Prostate gland (tissue), 2 donors: ENCODE results near the gene HSD17B1. TPM values are rescaled to one million over a fixed set of nuclear protein-coding genes. Genes with fewer than 3 reads are reported as not detected.

Experiments used
- DNase-seq: peaks from one replicate; pipeline ENCODE4 v3.0.0-alpha.2; 2019; ENCODE audit warnings: low spot score
- H3K27ac ChIP-seq, 2 donors: fragments of 200-600 bp; sonication (generic); 2 replicates each; pipeline ENCODE4 v1.5.1; 2017 to 2019
- H3K27me3 ChIP-seq: fragments of 200-600 bp; sonication (generic); replicated peaks from 2 replicates; pipeline ENCODE4 v1.5.1; 2019; ENCODE audit not compliant: insufficient read depth
- H3K36me3 ChIP-seq, 2 donors: fragments of 200-600 bp; sonication (generic); 1 replicate in 1 of 2; 2 replicates in 1 of 2; pipeline versions ENCODE4 v1.5.1 to v1.8.1; 2017 to 2019
- H3K4me1 ChIP-seq: fragments of 200-600 bp; sonication (generic); replicated peaks from 2 replicates; pipeline ENCODE4 v1.5.1; 2019
- H3K4me3 ChIP-seq, 2 donors: fragments of 200-600 bp; sonication (generic); 2 replicates each; pipeline ENCODE4 v1.5.1; 2017 to 2019
- H3K9me3 ChIP-seq: fragments of 200-600 bp; sonication (generic); 2 replicates; pipeline ENCODE4 v1.5.1; 2017
- POLR2A ChIP-seq: fragments of 450-650 bp; IDR thresholded peaks from one replicate; pipeline ENCODE4 v1.6.1; 2016; ENCODE audit warnings: antibody characterized with exemption, mild to moderate bottlenecking
- POLR2AphosphoS5 ChIP-seq: sonication (generic); formaldehyde crosslinking; IDR thresholded peaks from one replicate; pipeline ENCODE4 v1.6.1; 2017; ENCODE audit warnings: antibody characterized with exemption
- WGBS: methylation state at CpG from one replicate; pipeline ENCODE4 v1.1.5; 2018; 5-methylcytosine and 5-hydroxymethylcytosine counted together
- intact Hi-C: fragments of 100-400 bp; cut with DNase I; formaldehyde crosslinking; loops from one replicate; pipeline ENCODE4 v1.14.2; 2022
- total RNA-seq, 2 donors: library from RNA; depleted of rRNA; stranded (reverse); fragments of >200 nt; gene quantifications; one replicate each; pipeline ENCODE4 v1.1.0, GENCODE V29; 2016
- TF ChIP-seq, protein P1 (sequence below), 4 experiments: fragments of 200-600 bp in 2 of 4; fragments of 450-650 bp in 2 of 4; sonication (generic) in 2 of 4; IDR thresholded peaks; 1 replicate in 3 of 4; 2 replicates in 1 of 4; pipeline ENCODE4 v1.5.1; 2016 to 2019; ENCODE audit warnings: antibody characterized with exemption in 4 of 4, mild to moderate bottlenecking in 2 of 4, moderate library complexity in 2 of 4

The HSD17B1 gene
- total RNA-seq, 2 donors from 2014 or later, result 4.1 to 16.2 TPM

- no peaks in the 10 kb centered on the region for H3K9me3 ChIP-seq
- H3K4me1 ChIP-seq, result peaks cover 8% of the 10 kb centered on the region
- 46% methylated on average over 5 of the region's 5 CpGs for WGBS
- no peaks in the 10 kb centered on the region for H3K27me3 ChIP-seq
- DNase-seq, result peak; percentile 76
- H3K27ac ChIP-seq, result peak overlapping the region; percentile 72 to 75
- intact Hi-C loops, result loop anchor here (5.0 kb wide), 1 partner anchor 52 kb away; the partner anchor contains the start of gene ATP6V0A1
- no peak for TF ChIP-seq POLR2A
- peak; percentile 48 for TF ChIP-seq POLR2AphosphoS5
- no peak overlapping the region for H3K4me3 ChIP-seq
- H3K36me3 ChIP-seq, result no peaks in the 10 kb centered on the region
Observed at GRCh38 chr17:42509409-42509808, 43.3 kb upstream of the HSD17B1 start.

GRCh38 chr17:42509841-42510240, 42.9 kb upstream of the HSD17B1 start:
- Histone ChIP-seq H3K27ac (peak overlapping the region; percentile 72 to 75), H3K36me3 (no peaks in the 10 kb centered on the region), H3K27me3 (no peaks in the 10 kb centered on the region), H3K4me3 (no peak overlapping the region), H3K4me1 (peaks cover 8% of the 10 kb centered on the region), H3K9me3 (no peaks in the 10 kb centered on the region)
- DNase-seq, result no peak
- TF ChIP-seq POLR2A (no peak), POLR2AphosphoS5 (no peak)
- TF ChIP-seq, protein P1, sequence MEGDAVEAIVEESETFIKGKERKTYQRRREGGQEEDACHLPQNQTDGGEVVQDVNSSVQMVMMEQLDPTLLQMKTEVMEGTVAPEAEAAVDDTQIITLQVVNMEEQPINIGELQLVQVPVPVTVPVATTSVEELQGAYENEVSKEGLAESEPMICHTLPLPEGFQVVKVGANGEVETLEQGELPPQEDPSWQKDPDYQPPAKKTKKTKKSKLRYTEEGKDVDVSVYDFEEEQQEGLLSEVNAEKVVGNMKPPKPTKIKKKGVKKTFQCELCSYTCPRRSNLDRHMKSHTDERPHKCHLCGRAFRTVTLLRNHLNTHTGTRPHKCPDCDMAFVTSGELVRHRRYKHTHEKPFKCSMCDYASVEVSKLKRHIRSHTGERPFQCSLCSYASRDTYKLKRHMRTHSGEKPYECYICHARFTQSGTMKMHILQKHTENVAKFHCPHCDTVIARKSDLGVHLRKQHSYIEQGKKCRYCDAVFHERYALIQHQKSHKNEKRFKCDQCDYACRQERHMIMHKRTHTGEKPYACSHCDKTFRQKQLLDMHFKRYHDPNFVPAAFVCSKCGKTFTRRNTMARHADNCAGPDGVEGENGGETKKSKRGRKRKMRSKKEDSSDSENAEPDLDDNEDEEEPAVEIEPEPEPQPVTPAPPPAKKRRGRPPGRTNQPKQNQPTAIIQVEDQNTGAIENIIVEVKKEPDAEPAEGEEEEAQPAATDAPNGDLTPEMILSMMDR (IDR thresholded peaks at IDR 0.05), result no peak
- 82% methylated on average over 2 of the region's 2 CpGs for WGBS
- intact Hi-C loops, result loop anchor here (5.0 kb wide), 2 partner anchors 53 to 188 kb away; partner anchors contain the start of gene ATP6V0A1

- H3K36me3 ChIP-seq, result no peaks in the 10 kb centered on the region
- peak overlapping the region; percentile 52 to 74 for H3K27ac ChIP-seq
- no peak overlapping the region for H3K4me3 ChIP-seq
- 79% methylated on average over 9 of the region's 9 CpGs for WGBS
- no peaks in the 10 kb centered on the region for H3K27me3 ChIP-seq
- TF ChIP-seq POLR2A, result no peak
- TF ChIP-seq, protein P1 (IDR thresholded peaks at IDR 0.05), result no peak
- TF ChIP-seq POLR2AphosphoS5, result no peak
- no peak for DNase-seq
- H3K4me1 ChIP-seq, result peaks cover 8% of the 10 kb centered on the region
- H3K9me3 ChIP-seq, result no peaks in the 10 kb centered on the region
- intact Hi-C loops, result loop anchor here (5.0 kb wide), 1 partner anchor 190 kb away; no protein-coding TSS in a partner anchor
Observed at GRCh38 chr17:42512246-42512645, 40.5 kb upstream of the HSD17B1 start.

- Histone ChIP-seq H3K9me3 (no peaks in the 10 kb centered on the region), H3K36me3 (no peaks in the 10 kb centered on the region), H3K27me3 (no peaks in the 10 kb centered on the region), H3K4me1 (peaks cover 8% of the 10 kb centered on the region), H3K4me3 (no peak overlapping the region), H3K27ac (peak overlapping the region; percentile 52 to 74)
- WGBS, result 60% methylated on average over 6 of the region's 6 CpGs
- no peak for DNase-seq
- intact Hi-C loops, result loop anchor here (5.0 kb wide), 1 partner anchor 190 kb away; no protein-coding TSS in a partner anchor
- TF ChIP-seq, protein P1 (IDR thresholded peaks at IDR 0.05), result no peak
- TF ChIP-seq POLR2A (no peak), POLR2AphosphoS5 (no peak)
Observed at GRCh38 chr17:42512733-42513251, 39.9 kb upstream of the HSD17B1 start.

- TF ChIP-seq POLR2AphosphoS5 (no peak), POLR2A (no peak)
- TF ChIP-seq, protein P1 (IDR thresholded peaks at IDR 0.05), result no peak
- intact Hi-C loops, result loop anchor here (5.0 kb wide), 1 partner anchor 191 kb away; no protein-coding TSS in a partner anchor
- Histone ChIP-seq H3K27ac (peak overlapping the region; percentile 52 to 74), H3K4me3 (no peak overlapping the region), H3K36me3 (no peaks in the 10 kb centered on the region), H3K27me3 (no peaks in the 10 kb centered on the region), H3K9me3 (no peaks in the 10 kb centered on the region), H3K4me1 (peaks cover 5% of the 10 kb centered on the region)
- no peak for DNase-seq
- 96% methylated on average over 11 of the region's 11 CpGs for WGBS
Observed at GRCh38 chr17:42513686-42514085, 39.0 kb upstream of the HSD17B1 start.
